Epithelial cell of proximal tubule (primary cell): ENCODE measurements around the gene ZXDB. TPM values are rescaled to one million over a fixed set of nuclear protein-coding genes. Genes with fewer than 3 reads are reported as not detected.

ENCODE experiments used
- DNase-seq: peaks from one replicate; pipeline ENCODE4 v3.0.0-alpha.2; 2011; ENCODE audit warnings: low read depth
- H3K4me3 ChIP-seq: 2 replicates; pipeline ENCODE4 v1.5.1; 2011; ENCODE audit warnings: low read depth, mild to moderate bottlenecking, low read length
- total RNA-seq: library from RNA; depleted of rRNA; stranded (reverse); fragments of >200 nt; gene quantifications from 2 replicates; pipeline ENCODE4 v1.2.3, GENCODE V29; 2015
- TF ChIP-seq, protein P1 (sequence below): conservative IDR thresholded peaks from 2 replicates; pipeline ENCODE4 v1.5.1; 2012; ENCODE audit warnings: low read depth, mild to moderate bottlenecking, low read length

The ZXDB gene
- total RNA-seq, 1 donor from 2014 or later, result 5.2 TPM

- TF ChIP-seq, protein P1, sequence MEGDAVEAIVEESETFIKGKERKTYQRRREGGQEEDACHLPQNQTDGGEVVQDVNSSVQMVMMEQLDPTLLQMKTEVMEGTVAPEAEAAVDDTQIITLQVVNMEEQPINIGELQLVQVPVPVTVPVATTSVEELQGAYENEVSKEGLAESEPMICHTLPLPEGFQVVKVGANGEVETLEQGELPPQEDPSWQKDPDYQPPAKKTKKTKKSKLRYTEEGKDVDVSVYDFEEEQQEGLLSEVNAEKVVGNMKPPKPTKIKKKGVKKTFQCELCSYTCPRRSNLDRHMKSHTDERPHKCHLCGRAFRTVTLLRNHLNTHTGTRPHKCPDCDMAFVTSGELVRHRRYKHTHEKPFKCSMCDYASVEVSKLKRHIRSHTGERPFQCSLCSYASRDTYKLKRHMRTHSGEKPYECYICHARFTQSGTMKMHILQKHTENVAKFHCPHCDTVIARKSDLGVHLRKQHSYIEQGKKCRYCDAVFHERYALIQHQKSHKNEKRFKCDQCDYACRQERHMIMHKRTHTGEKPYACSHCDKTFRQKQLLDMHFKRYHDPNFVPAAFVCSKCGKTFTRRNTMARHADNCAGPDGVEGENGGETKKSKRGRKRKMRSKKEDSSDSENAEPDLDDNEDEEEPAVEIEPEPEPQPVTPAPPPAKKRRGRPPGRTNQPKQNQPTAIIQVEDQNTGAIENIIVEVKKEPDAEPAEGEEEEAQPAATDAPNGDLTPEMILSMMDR, result no peak
- no peak overlapping the region for H3K4me3 ChIP-seq
- DNase-seq, result no peak
Observed at GRCh38 chrX:57640674-57641016, 48.8 kb downstream of the ZXDB start.

DNA sequence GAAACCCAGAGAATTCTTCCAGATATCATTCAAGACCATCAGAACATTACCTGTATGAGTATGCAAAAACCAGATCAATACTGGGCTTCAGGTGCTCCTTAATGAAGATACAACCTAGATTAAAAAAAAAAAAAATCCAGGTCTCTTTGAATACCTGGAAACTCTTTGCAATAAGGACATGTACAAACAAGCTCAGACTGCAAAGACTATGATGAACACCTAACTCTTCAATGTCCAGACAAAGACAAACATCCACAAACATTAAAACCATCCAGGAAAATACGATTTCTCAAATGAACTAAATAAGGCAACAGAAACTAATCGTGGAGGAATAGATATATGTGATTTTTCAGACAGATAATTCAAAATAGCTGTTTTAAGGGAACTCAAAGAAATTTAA lies 49.5 kb downstream of the ZXDB start:
- TF ChIP-seq, protein P1, result no peak
- H3K4me3 ChIP-seq, result no peak overlapping the region
- DNase-seq, result no peak

- no peak for DNase-seq
- no peak overlapping the region for H3K4me3 ChIP-seq
Observed at GRCh38 chrX:57643698-57644097, 51.9 kb downstream of the ZXDB start.

GRCh38 chrX:57647020-57647419 lies 55.2 kb downstream of the ZXDB start:
- DNase-seq, result no peak
- H3K4me3 ChIP-seq, result no peak overlapping the region
- TF ChIP-seq, protein P1, result no peak

More at GRCh38 chrX:57643698-57644097, 51.9 kb downstream of the ZXDB start:
- TF ChIP-seq, protein P1, result no peak

Other genes starting within 250 kb of the ZXDB start
- not detected in 2 replicates for gene NLRP2B, start 88.2 kb downstream of the ZXDB start, total RNA-seq